GM19455 (cell line): ENCODE results near the gene MRPS23.

Experiments used
- ATAC-seq: cut with Tn5 transposase; IDR thresholded peaks from one replicate; pipeline ENCODE4 v1.9.1; 2021; ENCODE audit not compliant: unreplicated experiment

MRPS23 gene

DNA sequence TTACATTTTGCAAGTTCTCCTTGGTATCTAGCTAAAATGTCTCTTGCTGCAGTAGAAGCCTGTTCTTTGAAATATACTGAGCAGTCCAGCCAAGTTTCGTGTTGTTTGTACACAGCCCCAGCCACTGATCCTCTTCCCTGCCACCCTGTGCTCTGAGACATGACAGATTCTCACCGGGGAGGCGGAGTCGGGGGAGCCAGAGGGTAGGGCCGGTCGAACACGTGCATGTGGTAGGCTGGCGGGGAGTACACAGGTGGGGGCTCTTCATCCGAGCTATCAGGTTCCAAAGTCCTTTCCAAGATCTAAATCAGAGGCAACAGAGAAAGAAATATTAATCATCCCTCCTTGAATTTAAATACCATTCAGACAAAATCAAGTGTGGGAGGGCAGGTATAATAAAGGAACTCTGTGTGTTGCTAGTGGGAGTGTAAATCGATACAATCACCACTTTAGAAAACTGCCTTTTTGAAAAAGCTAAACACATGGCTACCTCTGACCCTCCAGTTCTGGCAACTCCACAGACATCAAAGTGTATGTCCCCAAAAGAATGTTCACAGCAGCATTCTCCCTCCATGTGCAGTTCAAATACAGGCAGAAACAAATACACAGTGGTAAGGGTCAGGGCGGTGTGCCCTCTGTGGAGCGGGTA, 29.7 kb upstream of the MRPS23 start:
- no peak for ATAC-seq

DNA sequence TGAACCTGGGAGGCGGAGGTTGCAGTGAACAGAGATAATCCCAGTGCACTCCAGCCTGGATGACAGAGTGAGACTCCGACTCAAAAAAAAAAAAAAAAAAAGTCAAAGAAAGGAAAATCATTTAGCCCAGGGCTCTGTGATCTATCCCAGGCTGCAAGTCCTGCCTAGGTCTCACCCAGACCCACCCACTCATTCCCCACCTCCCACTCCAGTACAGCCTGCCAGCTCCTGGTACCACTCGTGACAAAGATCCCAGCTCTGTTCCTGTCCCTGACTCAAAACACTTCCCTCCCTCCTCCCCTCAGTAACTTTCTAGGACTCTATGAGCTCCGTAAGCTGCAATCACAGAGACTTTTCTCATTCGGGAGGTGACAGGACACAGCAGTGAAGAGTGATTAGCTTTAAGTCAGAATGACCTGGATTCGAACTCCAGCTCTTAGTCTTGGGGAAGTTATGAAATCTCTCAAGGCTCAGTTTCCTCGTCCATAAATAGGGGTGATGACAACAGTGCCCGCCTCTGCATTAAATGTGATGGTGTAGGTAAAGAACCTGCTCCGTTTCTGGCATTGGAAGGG, 28.0 kb upstream of the MRPS23 start:
- ATAC-seq: no peak

DNA sequence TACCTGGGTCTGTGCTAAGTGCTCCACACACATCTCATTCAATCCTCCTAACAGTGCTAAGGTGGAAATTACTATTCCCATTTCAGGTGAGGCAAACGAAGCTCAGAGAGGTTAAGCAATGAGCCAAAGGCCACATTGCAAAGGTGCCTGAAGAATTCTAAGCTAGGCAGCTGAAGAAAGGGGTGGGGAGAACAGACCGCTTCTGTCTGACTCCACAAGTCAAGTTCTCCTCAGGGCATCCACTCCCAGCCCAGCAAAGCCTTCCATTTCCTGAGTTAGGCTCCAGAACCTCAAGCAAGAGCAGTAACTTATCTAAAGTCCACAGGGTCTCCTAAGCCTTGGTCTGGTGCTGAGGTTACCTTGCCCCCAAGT, 27.0 kb upstream of the MRPS23 start:
- no peak for ATAC-seq

DNA sequence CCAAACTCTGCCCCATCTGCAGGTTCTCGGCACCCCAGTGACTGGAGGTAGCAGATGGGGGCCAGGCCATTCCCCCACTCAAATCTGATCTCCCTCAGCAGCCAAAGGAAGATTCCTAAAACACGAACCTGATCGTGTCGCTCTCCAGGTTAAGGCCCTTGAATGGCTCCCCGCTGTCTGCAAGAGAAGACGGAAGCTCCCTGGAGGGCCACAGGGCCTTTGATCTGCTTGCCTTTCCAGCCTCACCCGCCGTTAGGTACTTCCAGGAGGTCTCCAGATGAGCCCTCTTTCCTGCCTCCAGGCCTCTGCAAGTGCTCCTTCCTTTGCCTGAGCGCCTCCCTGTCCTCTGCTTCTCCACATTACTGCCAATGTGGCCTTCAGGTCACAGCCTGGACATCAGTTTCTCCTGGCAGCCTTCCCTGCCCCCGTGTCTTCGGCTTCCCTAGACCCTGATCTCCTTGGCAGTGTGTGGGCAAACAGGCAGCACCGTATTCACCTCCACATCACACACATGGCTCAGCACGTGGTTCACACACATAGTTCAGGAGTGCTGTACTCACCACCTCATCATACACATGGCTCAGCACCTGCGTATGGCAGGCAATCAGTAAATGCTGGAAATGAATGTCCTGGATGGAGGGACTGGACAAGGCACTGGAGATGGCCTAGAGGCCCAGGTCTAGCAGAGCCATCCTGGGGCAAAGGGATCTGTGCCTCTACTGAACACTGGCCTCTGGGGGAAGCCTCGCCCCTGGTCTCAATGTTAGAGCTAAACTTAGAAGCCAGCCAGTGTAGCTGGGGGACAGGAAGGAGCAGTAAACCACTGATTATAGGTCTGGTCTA, 26.4 kb upstream of the MRPS23 start:
- ATAC-seq: no peak

DNA sequence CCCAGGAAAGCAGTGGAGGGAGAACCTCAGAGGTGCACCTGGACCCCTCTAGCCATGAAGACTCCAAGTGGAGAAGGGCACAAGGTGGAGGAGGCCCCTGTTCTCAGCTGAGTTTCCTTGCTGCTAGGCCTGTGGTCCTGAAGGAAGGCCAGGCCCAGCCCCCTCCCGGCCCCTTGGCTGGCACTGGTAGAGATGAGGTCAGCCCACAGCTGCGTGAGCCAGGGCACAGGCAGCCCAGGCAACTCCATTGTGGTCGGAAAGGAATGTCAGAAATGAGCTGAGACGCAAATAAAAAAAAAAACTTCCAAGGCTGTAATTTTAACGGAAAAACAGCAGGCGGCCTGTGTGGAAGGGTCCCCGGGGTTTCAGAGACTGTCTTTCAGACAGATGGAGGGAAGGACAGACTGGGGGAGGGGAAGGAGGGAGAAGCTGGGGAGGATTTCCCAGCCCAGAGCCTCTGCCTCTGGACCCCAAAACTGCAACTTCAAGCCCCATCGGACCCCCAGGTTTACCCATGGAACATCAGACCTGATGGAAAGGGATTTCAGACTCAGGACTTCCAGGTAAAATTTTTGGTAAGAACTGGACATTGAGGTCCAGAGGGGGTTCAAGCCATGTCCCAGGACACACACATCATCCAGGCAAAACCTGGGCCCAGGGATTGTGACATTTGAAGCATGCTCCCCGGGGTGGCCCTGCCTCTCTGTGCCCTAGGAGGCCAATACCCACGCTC, 25.6 kb upstream of the MRPS23 start:
- ATAC-seq: no peak

DNA sequence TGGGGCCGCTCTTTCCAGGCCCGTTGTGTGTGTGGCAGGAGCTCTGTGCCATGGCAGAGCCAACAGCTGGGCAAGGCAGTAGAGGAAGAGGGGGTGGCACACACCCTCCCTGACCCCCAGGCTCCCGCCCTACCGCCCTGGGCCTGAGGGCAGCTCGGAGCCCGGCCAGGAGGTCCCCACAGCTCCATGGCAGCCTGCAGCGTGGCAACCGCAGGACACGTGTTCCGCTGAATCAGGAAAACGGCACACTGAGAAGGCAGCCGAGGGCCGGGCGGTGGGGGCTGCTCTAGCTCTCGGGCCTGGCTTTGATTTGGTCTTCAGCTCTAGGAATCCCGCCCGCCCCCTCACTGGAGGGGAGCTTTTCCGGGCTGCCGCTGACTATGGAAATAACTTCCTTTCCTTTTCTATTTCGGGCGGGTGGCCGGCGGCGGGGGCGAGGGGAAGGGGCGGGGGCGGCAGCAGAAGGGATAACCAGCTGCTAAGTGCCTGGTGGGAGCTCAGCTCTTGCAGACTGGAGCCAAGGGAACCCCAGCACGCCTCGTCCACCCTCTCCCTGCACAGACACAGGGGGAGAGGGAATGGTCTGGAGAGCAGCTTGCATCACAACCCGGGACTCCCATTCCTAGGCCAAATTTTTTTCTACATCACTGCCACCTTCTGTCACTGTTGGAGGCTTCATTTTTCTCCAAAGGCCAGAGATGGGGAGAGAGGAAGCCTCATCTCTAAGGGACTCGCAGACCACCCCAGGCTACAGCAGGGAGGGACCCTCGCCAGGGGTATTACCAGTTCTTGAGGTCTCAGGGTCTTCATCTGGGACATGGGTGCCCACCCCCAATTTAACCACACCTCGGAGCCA, 24.8 kb upstream of the MRPS23 start:
- ATAC-seq: no peak

DNA sequence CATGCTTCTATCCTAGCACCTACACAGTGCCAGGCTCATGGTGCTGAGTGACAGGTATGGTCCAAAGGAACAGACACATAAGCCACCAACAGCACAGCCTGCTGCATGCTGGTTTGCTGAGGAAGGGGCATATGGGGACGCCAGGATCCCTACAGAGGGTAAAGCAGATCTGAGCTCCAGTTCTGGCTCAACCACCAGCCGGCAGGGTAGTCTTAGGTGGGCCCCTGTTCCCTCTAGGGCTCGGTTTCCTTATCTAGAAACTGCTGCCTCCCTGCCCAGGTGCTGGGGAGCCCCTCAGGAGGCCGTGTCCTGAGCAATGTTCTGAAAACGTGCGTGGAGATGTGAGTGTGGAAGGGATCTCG, 24.2 kb upstream of the MRPS23 start:
- ATAC-seq: no peak

DNA sequence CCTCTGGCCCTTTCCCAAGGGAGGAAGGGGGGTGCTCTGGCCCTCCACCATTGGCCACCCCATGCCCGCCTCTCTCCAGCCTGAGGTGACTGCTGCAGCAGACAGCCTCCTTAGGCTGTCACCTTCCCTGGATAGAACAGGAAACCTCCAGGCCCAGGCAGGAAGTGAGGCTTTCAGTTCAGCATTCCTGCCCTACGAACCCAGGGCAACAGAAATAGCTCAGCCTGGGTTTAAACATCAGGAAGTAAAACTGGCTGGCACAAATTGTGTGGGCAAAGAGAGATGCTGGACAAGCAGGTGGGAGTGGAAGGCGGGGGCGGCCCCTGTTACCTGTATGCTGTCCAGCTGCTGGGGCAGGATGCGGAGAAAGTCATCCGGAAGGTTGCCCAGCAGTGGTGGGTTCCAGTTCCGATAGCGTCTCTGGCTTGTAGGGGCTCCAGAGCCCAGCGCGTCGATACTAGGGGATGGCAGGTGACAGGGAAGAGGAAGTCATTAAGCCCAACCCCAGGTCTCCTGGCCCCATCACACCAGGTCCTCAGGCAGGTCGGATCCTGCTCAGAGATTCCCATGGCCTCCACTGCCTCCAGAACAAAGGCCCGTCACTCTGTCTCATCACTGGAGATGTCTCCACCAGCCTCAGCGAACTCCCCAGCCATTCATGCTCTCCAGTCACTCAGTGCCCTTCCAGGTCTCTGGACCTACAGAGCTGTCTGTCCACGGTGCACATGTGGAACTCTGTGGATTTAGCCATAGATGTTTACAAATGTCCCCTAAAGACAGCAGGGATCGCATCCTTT, 23.6 kb upstream of the MRPS23 start:
- no peak for ATAC-seq

DNA sequence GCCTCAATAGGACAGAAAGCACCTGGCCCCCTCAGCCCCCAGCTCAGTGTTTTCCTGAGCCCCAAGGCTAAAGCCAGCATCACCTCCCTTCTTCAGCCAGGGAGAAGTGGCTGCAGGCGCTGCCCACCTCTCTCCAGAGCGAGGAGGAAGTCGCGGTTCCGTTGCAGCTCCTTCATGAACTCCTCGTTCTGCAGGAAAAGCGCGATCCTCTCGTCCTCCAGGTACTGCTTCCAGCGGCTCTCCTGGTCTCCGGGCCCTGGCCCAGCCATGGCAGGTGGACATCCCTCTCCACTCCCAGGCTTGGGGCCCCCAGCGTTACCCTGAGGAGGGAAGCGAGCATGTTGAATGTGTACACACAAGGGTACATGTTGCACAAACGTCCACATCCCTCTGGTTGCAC, 22.7 kb upstream of the MRPS23 start:
- ATAC-seq: no peak

DNA sequence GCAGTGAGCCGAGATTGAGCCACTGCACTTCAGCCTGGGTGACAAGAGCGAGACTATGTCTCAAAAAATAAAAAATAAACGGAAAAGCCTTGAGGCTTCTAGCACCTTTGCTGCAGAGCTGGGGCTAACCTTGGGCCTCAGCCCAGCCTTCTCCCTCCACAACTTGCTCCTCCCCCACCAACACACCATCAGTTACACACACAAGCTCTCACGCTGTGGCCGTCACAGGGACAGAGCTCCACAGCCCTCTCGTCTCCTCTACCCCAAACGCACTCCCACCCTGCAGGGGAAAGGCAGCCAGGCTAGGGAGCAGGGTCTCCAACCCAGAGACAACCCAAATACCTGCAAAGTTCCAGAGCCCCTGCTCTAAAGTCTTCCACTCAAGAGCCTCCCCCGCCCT, 22.0 kb upstream of the MRPS23 start:
- no peak for ATAC-seq

DNA sequence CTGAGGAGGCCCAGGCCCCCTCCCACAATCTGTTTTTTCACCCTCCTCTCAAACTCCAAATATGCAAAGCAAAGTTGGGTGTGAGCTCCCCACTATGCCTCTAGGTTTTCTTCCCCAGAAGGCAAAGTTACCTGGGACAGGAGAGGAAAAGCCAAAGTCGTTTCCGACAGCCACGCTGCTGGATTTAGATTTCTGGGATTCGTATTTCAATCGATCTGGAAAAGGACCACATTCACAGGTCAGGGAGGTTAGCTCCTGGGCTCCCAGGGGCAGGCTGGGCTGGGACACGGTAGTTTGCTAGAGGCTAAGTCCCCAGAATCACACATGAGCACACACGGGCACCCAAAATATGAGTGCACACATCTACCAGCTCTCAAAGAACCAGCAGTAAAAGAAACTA, 21.3 kb upstream of the MRPS23 start:
- ATAC-seq: no peak

DNA sequence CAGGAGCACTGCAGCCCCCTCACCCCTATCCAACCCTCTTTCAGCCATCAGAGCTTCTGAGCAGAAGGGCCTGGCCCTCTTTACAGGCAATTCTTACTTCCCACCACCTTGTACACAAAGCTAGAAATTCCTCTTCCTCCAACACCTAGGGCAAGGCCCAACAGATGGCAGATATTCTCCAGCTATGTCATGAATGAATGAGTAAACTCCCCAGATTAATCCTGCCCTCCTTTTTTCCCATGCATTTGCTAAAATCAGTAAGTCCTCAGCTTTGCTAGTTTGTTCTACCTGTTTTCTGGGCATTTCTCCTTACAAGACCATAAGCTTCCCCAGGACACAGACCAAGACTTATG, 20.4 kb upstream of the MRPS23 start:
- no peak for ATAC-seq

DNA sequence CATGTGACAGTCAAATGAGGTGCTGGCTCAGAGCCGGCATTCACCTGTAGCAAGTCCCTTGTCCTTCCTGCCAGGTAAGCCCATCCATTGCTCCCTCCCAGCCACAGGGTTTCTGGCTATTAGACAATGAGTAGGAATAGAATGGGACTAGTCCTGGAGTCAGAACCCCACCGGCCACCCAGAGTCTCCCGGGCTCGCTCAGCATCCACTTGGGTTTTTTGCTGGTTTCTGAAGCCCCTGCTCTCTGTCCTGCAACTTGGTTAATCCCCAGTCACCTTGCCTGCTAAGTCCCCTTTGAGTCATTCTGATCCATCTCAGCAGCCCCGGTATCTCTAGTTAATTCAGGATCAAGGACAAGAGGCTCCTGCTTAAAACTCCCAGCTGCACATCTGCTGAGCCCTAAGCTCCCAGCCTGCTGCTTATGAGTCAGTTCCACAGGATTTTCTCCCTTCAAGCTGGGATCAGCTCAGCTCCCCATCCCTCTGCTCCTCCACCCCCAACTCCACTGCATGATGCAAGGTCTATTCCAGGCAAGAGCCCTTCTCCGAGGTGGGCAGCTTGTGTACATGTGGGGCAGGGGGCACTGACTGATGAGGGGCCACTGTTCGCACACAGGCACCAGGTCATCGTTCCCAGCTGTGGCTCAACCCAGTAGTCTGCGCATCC, 19.9 kb upstream of the MRPS23 start:
- no peak for ATAC-seq

DNA sequence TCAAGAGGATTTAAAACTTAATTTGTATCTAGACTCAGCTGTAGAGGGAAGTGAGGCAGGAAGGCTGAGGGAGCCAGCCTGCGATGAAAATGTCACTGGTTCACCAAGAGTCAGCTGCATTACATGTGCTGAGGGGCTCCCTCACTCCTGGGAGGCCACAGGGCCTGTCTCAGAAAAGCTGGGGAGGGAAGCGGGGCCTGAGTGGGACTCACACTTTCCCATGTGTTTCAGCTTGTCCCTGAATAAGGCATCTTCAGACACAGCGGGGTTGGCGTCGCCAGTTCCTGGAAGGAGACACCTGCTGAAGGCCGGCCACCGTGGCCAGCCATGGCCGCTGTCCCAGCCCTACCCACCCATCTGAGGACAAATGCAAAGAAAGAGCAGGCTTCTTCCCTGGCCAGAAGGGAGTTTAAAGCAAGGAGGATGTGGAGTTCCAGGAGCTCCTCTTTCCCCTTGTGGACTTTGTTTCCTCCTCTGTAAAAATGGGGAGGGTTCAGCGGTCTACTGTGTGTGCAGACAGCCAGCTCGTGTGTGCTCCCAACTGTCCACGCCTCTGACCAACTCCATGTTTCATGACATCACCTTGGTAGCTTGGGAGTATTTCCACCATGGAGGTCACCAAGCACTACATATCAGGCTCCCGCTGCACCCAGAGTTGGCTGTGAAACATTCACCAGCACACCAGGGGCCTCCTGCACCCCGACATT, 19.2 kb upstream of the MRPS23 start:
- ATAC-seq: no peak

DNA sequence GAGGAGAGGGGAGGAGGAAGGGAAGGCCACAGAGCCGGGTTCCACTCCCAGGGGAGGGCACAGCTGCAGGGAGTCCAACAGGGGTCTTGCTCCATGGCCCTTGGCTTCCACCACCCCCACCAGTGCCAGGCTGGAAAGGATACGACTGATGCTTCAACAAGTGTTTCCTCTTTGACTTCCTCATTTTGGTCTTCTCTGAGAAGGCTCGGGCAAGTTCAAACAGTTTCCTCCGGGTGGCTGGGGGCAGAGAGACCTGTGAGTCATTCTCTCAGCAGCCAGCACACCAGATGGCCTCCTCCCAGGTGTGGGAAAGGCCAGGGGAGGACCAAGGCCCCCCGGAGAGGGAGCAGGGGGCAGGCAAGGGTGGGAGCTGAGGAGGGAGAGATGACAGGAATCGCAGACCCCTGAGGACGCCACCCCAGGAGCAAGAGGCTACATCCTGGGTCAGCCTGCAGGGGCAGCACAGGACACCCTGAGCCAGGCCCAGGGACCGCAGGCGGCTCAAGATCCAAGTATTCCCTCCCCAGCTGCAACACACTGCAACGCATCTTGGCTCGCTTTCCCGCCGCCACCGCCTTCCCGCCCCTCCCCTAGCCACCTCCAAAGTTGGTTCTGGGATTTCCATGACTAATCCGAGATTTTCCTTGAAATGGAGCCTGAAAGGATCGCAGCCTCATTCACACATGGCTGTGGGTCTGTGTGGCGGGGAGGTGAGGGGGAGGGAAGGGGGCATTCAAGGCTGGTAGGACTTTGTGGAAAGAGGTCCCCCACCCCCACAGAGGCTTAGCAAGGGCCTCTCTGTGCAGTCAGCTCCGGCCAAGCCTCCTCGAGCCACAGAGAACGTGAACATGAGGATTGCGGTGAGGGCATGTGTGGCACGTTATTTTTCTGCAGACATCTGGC, 18.4 kb upstream of the MRPS23 start:
- ATAC-seq: peak; percentile 63

DNA sequence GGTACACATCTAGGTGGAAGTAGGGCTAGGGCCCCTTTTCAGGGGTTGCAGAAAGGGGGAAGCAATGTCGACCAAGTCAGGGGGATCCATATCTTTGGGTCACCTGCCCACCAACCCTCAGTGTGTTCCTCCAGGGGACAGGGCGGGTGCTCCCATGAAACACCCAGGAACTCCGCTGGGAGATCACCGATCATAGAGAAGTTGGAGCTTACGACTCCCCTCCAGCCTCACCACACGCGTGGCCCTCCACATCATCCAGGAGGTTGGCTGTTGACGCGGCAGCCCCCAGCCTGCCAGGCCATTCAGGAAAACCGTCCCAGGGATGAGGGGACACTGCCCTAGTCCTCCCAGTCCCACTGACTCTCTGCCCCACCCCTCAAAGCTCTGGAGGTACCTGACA, 17.3 kb upstream of the MRPS23 start:
- no peak for ATAC-seq

DNA sequence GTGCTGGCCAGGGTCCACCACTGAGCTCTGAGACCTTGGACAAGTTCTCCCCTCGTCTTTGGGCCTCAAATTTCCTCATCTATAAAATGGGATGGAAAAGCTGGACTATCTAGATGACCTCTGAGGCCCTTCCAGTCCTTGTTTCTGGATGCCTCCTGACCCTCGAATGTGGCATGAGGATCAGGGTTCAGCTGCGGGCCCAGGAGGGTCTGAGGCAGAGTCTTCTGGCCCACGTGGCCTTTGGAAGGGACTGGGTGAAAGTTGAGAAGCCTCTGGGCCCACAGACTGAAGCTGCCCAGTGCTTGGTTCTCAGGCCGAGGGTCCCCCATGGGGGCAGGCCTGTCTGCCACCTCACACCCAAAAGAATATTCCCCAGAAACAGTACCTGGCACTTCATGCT, 16.9 kb upstream of the MRPS23 start:
- no peak for ATAC-seq

DNA sequence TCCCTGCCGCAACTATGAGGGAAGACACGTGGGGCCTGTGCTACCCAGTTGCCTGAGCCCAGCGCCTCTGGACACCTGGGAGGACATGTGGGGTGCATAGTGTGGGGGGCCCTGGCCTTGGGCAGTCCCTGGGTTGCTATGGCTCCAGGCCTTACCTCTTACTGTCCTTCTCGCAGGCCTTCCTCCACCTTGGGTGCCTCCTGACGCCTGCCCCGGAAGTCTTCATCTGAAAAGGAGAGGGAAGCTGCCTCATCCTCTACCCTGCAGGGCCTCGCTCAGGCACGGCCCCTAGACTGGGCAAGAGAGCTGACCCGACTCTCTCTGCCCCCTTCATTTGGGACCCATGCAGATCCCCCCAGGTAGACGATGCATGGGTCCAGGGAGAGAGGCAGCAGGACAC, 16.5 kb upstream of the MRPS23 start:
- ATAC-seq: no peak
